Mesenchymal stem cell (in vitro differentiated cells and primary cell): ENCODE data around the gene GPR108.

Experiments
- DNase-seq: peaks from one replicate; pipeline ENCODE4 v3.0.0-alpha.2; 2013
- H2AFZ ChIP-seq: one replicate; pipeline ENCODE4 v1.6.1; 2013; ENCODE audit warnings: low read depth, mild to moderate bottlenecking, control low read depth, inconsistent platforms, low read length, moderate library complexity
- H2AK5ac ChIP-seq: 2 replicates; pipeline ENCODE4 v1.6.1; 2013; ENCODE audit warnings: low read length, moderate library complexity, mild to moderate bottlenecking, inconsistent platforms; ENCODE audit not compliant: severe bottlenecking
- H2BK120ac ChIP-seq: one replicate; pipeline ENCODE4 v1.6.1; 2013; ENCODE audit warnings: low read depth, mild to moderate bottlenecking, inconsistent platforms, low read length, moderate library complexity
- H2BK12ac ChIP-seq, 2 experiments: one replicate each; pipeline ENCODE4 v1.6.1; 2013; ENCODE audit warnings: inconsistent platforms in 2 of 2, low read length in 2 of 2, mild to moderate bottlenecking in 2 of 2, moderate library complexity in 2 of 2, control low read depth in 1 of 2
- H2BK15ac ChIP-seq: one replicate; pipeline ENCODE4 v1.6.1; 2013; ENCODE audit warnings: mild to moderate bottlenecking, low read depth, inconsistent platforms; ENCODE audit not compliant: poor library complexity, severe bottlenecking
- H2BK5ac ChIP-seq: 2 replicates; pipeline ENCODE4 v1.6.1; 2013; ENCODE audit warnings: low read depth, mild to moderate bottlenecking, low read length, control low read depth, inconsistent platforms; ENCODE audit not compliant: poor library complexity, severe bottlenecking
- H3K14ac ChIP-seq, 2 experiments: one replicate each; pipeline ENCODE4 v1.6.1; 2013; ENCODE audit warnings: inconsistent platforms in 2 of 2, low read length in 2 of 2, control low read depth in 1 of 2, mild to moderate bottlenecking in 1 of 2, moderate library complexity in 1 of 2
- H3K18ac ChIP-seq, 2 experiments: one replicate each; pipeline ENCODE4 v1.6.1; 2013; ENCODE audit warnings: inconsistent platforms in 2 of 2, low read length in 2 of 2, control low read depth in 1 of 2, low read depth in 1 of 2, mild to moderate bottlenecking in 1 of 2
- H3K23ac ChIP-seq, 2 experiments: one replicate each; pipeline ENCODE4 v1.6.1; 2013; ENCODE audit warnings: inconsistent platforms in 2 of 2, low read length in 2 of 2, mild to moderate bottlenecking in 2 of 2, moderate library complexity in 2 of 2, control low read depth in 1 of 2
- H3K27ac ChIP-seq: 2 replicates; pipeline ENCODE4 v1.5.1; 2013; ENCODE audit warnings: mild to moderate bottlenecking, moderate library complexity, low read length, control low read depth, inconsistent platforms; ENCODE audit not compliant: poor library complexity, severe bottlenecking
- H3K27me3 ChIP-seq, 2 experiments: 2 replicates each; pipeline versions ENCODE4 v1.6.1 to v1.7.0; 2013; ENCODE audit warnings: low read length in 2 of 2, mild to moderate bottlenecking in 2 of 2, moderate library complexity in 2 of 2, control low read depth in 1 of 2, inconsistent platforms in 1 of 2; ENCODE audit not compliant: control insufficient read depth in 1 of 2, insufficient read depth in 1 of 2
- H3K36me3 ChIP-seq, 2 experiments: 2 replicates each; pipeline versions ENCODE4 v1.6.1 to v1.7.0; 2013; ENCODE audit warnings: low read length in 2 of 2, control low read depth in 1 of 2, inconsistent platforms in 1 of 2, low read depth in 1 of 2, mild to moderate bottlenecking in 1 of 2; ENCODE audit not compliant: insufficient read depth in 2 of 2, control insufficient read depth in 1 of 2
- H3K4ac ChIP-seq, 2 experiments: one replicate each; pipeline ENCODE4 v1.6.1; 2013; ENCODE audit warnings: inconsistent platforms in 2 of 2, low read length in 2 of 2, mild to moderate bottlenecking in 2 of 2, moderate library complexity in 2 of 2, control low read depth in 1 of 2, low read depth in 1 of 2
- H3K4me1 ChIP-seq: 2 replicates; pipeline ENCODE4 v1.6.1; 2013; ENCODE audit warnings: low read depth, low read length, control low read depth; ENCODE audit not compliant: control insufficient read depth, insufficient read depth
- H3K4me2 ChIP-seq: 2 replicates; pipeline ENCODE4 v1.6.1; 2013; ENCODE audit warnings: low read length, mild to moderate bottlenecking, inconsistent platforms; ENCODE audit not compliant: poor library complexity, severe bottlenecking
- H3K4me3 ChIP-seq, 2 experiments: 2 replicates each; pipeline versions ENCODE4 v1.5.1 to v1.7.0; 2013; ENCODE audit warnings: low read length in 2 of 2, mild to moderate bottlenecking in 2 of 2, control low read depth in 1 of 2, low read depth in 1 of 2; ENCODE audit not compliant: insufficient read depth in 1 of 2
- H3K79me1 ChIP-seq: replicated peaks from 2 replicates; pipeline ENCODE4 v1.6.1; 2013; ENCODE audit warnings: mild to moderate bottlenecking, control low read depth, low read length, inconsistent platforms; ENCODE audit not compliant: poor library complexity, severe bottlenecking
- H3K9ac ChIP-seq: 2 replicates; pipeline ENCODE4 v1.7.0; 2013; ENCODE audit warnings: mild to moderate bottlenecking, low read length, moderate library complexity
- H3K9me3 ChIP-seq: 2 replicates; pipeline ENCODE4 v1.7.0; 2013; ENCODE audit warnings: mild to moderate bottlenecking, low read length; ENCODE audit not compliant: control insufficient read depth
- H4K8ac ChIP-seq: one replicate; pipeline ENCODE4 v1.6.1; 2013; ENCODE audit warnings: inconsistent platforms, mild to moderate bottlenecking, low read length, moderate library complexity
- H4K91ac ChIP-seq: one replicate; pipeline ENCODE4 v1.6.1; 2013; ENCODE audit warnings: mild to moderate bottlenecking, low read length, inconsistent platforms
- WGBS: methylation state at CpG from one replicate; pipeline ENCODE4 v1.1.7; 2013; ENCODE audit warnings: mixed read lengths; 5-methylcytosine and 5-hydroxymethylcytosine counted together

GPR108 gene

GRCh38 chr19:6740589-6741343, 3.4 kb upstream of the GPR108 start:
- H3K9ac ChIP-seq: peak overlapping the region; percentile 90
- H2AK5ac ChIP-seq: no peak overlapping the region
- H3K4ac ChIP-seq: peak overlapping the region in 1 of 2 experiments; percentile 91
- H3K79me1 ChIP-seq: peaks cover 13% of the 10 kb centered on the region
- peak overlapping the region in 1 of 2 experiments; percentile 45 for H2BK12ac ChIP-seq
- peak overlapping the region; percentile 37 for H2BK5ac ChIP-seq
- H3K27me3 ChIP-seq: no peaks in the 10 kb centered on the region
- peak overlapping the region; percentile 87 to 96 for H3K4me3 ChIP-seq
- H2AFZ ChIP-seq: peak overlapping the region; percentile 20
- DNase-seq: peak; percentile 55
- under 1% methylated on average over 40 of the region's 46 CpGs for WGBS
- peak overlapping the region; percentile 68 to 75 for H3K18ac ChIP-seq
- peak overlapping the region; percentile 97 for H3K4me2 ChIP-seq
- H3K14ac ChIP-seq: peak overlapping the region in 1 of 2 experiments; percentile 33
- H2BK120ac ChIP-seq: no peak overlapping the region
- H3K27ac ChIP-seq: peak overlapping the region; percentile 65
- H3K23ac ChIP-seq: peak overlapping the region in 1 of 2 experiments; percentile 73
- H2BK15ac ChIP-seq: no peak overlapping the region
- H3K9me3 ChIP-seq: no peaks in the 10 kb centered on the region
- peaks cover 23% of the 10 kb centered on the region in 2 experiments for H3K36me3 ChIP-seq
- H4K91ac ChIP-seq: no peak overlapping the region
- H4K8ac ChIP-seq: no peak overlapping the region
- H3K4me1 ChIP-seq: peaks cover 42% of the 10 kb centered on the region

GRCh38 chr19:6739883-6740588, 2.7 kb upstream of the GPR108 start:
- H3K27me3 ChIP-seq: no peaks in the 10 kb centered on the region
- peak overlapping the region in 1 of 2 experiments; percentile 94 for H3K23ac ChIP-seq
- no peak overlapping the region for H2BK120ac ChIP-seq
- H2BK5ac ChIP-seq: peak overlapping the region; percentile 37
- H2AFZ ChIP-seq: peak overlapping the region; percentile 0
- peak overlapping the region in 1 of 2 experiments; percentile 78 for H2BK12ac ChIP-seq
- peaks cover 17% of the 10 kb centered on the region for H3K79me1 ChIP-seq
- H3K4me1 ChIP-seq: peaks cover 43% of the 10 kb centered on the region
- H4K91ac ChIP-seq: peak overlapping the region; percentile 18
- peak overlapping the region; percentile 13 for H4K8ac ChIP-seq
- H3K14ac ChIP-seq: peak overlapping the region in 1 of 2 experiments; percentile 82
- H2AK5ac ChIP-seq: no peak overlapping the region
- H3K4me2 ChIP-seq: peak overlapping the region; percentile 97
- H3K9me3 ChIP-seq: no peaks in the 10 kb centered on the region
- peaks cover 20 to 25% of the 10 kb centered on the region in 2 experiments for H3K36me3 ChIP-seq
- peak overlapping the region; percentile 90 for H3K9ac ChIP-seq
- peak overlapping the region; percentile 65 for H3K27ac ChIP-seq
- peak overlapping the region; percentile 82 to 91 for H3K4ac ChIP-seq
- peak; percentile 51 for DNase-seq
- peak overlapping the region; percentile 26 for H2BK15ac ChIP-seq
- peak overlapping the region; percentile 75 to 91 for H3K18ac ChIP-seq
- H3K4me3 ChIP-seq: peak overlapping the region; percentile 87 to 96
- WGBS: 0% methylated on average over 9 of the region's 34 CpGs

GRCh38 chr19:6739390-6739882, 2.1 kb upstream of the GPR108 start, which contains the start of gene TRIP10:
Gene TRIP10 (plus strand): TSS chr19:6739680. CDS start chr19:6739762, 82 bp downstream.
- Histone ChIP-seq H2BK5ac (peak within 1 kb of the TSS; percentile 37), H3K23ac (peak within 1 kb of the TSS in 1 of 2 experiments; percentile 94), H3K4me2 (peak within 1 kb of the TSS; percentile 97), H4K91ac (peak within 1 kb of the TSS; percentile 22), H4K8ac (peak within 1 kb of the TSS; percentile 98), H3K27me3 (no peaks in the 10 kb centered on the region), H3K4me3 (peak within 1 kb of the TSS; percentile 87 to 96), H3K27ac (peak within 1 kb of the TSS; percentile 72), H2AK5ac (no peak within 1 kb of the TSS), H3K4ac (peak within 1 kb of the TSS; percentile 91 to 96), H2BK12ac (peak within 1 kb of the TSS; percentile 38 to 78), H2BK15ac (peak within 1 kb of the TSS; percentile 55), H3K79me1 (peaks cover 18% of the 10 kb centered on the region), H2AFZ (peak within 1 kb of the TSS; percentile 44), H3K18ac (peak within 1 kb of the TSS; percentile 89 to 91), H3K14ac (peak within 1 kb of the TSS in 1 of 2 experiments; percentile 82), H3K9me3 (no peaks in the 10 kb centered on the region), H2BK120ac (peak within 1 kb of the TSS; percentile 81), H3K36me3 (peaks cover 22% of the 10 kb centered on the region in 2 experiments), H3K4me1 (peaks cover 40% of the 10 kb centered on the region), H3K9ac (peak within 1 kb of the TSS; percentile 90)
- DNase-seq: peak; percentile 79
- WGBS: 0% methylated on average over 4 of the region's 47 CpGs
